ES-I3 (cell line): Measurements from ENCODE around the gene SLC44A3.
"Not testable (repeated sequence)": the region's sequence is repeated elsewhere in the genome, so short reads cannot be mapped to it uniquely, and the experiment has no call there.

Experiments
- H3K36me3 ChIP-seq: 2 replicates; pipeline ENCODE4 v1.6.1; 2013; ENCODE audit warnings: mild to moderate bottlenecking, low read length, control low read depth, moderate library complexity; ENCODE audit not compliant: insufficient read depth
- H3K4me1 ChIP-seq: 2 replicates; pipeline ENCODE4 v1.6.1; 2013; ENCODE audit warnings: mild to moderate bottlenecking, control low read depth, low read length; ENCODE audit not compliant: insufficient read depth
- H3K9ac ChIP-seq: 2 replicates; pipeline ENCODE4 v1.6.1; 2013; ENCODE audit warnings: low read depth, mild to moderate bottlenecking, low read length, moderate library complexity
- H3K9me3 ChIP-seq: 2 replicates; pipeline ENCODE4 v1.6.1; 2013; ENCODE audit warnings: mild to moderate bottlenecking, low read length, moderate library complexity; ENCODE audit not compliant: control insufficient read depth, insufficient read depth

SLC44A3 gene

DNA sequence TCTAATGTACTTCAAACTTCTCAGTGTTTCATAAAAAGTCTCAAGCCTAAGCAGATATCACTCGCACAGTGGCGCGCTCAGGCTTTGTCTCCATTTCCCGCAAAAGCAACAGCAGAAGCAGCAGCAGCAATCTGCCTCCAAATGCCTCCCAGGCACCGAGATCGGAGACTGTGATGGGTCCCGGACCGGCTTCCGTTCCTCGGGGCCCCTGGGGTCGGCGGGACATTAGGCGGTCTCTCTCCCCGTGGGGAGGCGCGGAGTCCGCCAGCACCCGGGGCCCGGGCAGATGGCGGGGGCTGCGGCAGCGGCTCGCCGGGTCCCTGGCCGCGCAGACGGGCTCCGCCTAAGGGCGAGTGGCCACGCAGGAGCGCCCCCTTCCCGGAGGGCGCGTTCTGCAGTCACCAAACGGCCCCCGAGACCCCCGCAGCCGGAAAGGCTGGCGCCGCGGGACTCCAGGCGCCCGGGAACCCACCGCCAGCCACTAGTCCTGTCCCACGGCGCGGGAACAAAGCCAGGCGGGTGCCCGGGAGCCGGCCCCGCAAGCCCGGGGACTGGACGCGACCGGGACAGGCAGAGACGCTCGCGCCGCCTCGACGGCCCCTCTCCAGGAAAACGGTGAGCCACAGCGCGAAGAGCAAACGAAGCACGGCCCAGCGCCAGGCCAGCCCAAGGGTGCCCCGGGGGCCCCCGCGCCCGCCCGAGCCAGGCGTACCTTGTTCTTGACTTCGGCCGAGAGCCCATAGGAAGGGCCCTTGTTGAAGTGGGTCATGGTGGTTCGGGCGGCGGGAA is 106.2 kb downstream of the SLC44A3 start:
- Histone ChIP-seq H3K4me1 (peaks cover 44% of the 10 kb centered on the region), H3K9ac (peak overlapping the region; percentile 83), H3K36me3 (peaks cover 3% of the 10 kb centered on the region), H3K9me3 (no peaks in the 10 kb centered on the region)

DNA sequence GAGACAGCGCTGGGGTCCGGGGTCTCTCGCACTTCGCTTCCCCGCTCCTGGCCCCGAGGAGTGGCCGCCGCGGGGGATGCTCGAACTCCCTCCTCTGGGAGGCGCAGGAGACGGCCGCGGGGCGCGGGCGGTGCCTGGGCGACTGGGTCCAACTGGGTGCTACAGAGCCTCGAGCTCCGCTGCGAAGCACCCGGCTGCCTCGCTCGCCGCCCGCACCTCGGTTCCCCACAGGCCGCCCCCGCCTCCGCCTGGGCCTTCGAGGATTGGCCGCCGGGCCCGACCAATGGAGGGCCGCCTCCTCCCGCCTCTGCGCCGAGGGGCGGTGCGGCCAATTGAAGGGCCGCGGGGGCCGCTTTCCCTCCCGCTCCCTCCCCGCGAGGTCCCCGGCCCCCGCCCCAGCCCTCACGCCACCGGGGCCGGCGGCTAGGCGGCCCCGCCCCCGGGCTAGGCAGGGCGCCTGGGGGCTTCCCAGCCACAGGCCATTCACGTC is 106.8 kb downstream of the SLC44A3 start, which contains the start of gene CNN3:
CNN3 (minus strand) TSS at position 196 of the 490 bp plus-strand sequence. CDS start 216 bp downstream, outside the sequence.
- Histone ChIP-seq H3K9ac (peak within 1 kb of the TSS; percentile 90), H3K4me1 (peaks cover 39% of the 10 kb centered on the region), H3K36me3 (peaks cover 3% of the 10 kb centered on the region), H3K9me3 (no peaks in the 10 kb centered on the region)

DNA sequence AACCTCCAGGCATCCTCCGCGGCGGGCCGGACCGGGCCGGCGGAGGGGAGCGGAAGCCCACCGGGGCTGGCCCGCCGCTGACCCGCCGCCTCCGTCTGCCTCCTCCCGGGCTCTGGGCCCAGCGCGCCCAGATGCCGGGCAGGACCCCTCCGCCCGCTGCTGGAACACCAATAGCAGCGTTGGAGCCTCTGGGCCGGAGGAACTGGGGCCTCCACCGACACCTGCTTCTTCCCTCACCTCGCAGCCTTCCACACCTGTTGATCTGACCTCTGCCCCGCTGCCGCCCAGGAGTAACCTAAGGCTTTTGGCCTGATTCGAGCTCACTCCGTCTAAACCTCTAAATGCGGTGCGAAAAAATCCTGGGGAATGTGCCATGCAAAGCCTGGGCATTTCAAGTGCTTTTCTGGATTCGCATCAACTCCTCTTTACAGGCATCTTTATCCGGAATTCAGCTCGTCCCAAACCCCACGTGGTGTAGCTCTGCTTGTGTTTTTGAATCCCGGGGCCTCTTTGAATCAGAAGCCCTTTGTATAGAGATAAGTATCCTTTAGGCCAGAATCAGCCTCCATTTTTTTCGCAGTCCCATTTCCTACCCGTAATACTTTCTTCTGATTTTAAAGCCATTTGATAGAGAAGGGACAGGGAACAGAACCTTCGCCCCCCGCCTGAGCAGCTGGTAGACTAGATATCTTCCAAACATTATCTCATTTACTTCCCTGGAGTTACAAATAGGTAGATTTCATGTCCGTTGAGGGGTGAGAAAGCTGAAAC is 107.4 kb downstream of the SLC44A3 start:
- no peaks in the 10 kb centered on the region for H3K9me3 ChIP-seq
- H3K36me3 ChIP-seq = peaks cover 3% of the 10 kb centered on the region
- H3K9ac ChIP-seq = peak overlapping the region; percentile 90
- peaks cover 39% of the 10 kb centered on the region for H3K4me1 ChIP-seq

GRCh38 chr1:94928293-94928939 is 108.3 kb downstream of the SLC44A3 start:
- peaks cover 3% of the 10 kb centered on the region for H3K36me3 ChIP-seq
- H3K9me3 ChIP-seq = no peaks in the 10 kb centered on the region
- H3K9ac ChIP-seq = peak overlapping the region; percentile 90

GRCh38 chr1:94929351-94930217 is 109.4 kb downstream of the SLC44A3 start:
- H3K9ac ChIP-seq = peak overlapping the region; percentile 90; the same call in 1 of the 2 replicates
- H3K36me3 ChIP-seq = no peaks in the 10 kb centered on the region

More at GRCh38 chr1:94928293-94928939, 108.3 kb downstream of the SLC44A3 start:
- H3K4me1 ChIP-seq = peaks cover 30% of the 10 kb centered on the region

GRCh38 chr1:94931254-94931841 is 111.2 kb downstream of the SLC44A3 start:
- Histone ChIP-seq H3K4me1 (peaks cover 30% of the 10 kb centered on the region), H3K9ac (no peak overlapping the region), H3K9me3 (no peaks in the 10 kb centered on the region), H3K36me3 (no peaks in the 10 kb centered on the region)

More at GRCh38 chr1:94929351-94930217, 109.4 kb downstream of the SLC44A3 start:
- no peaks in the 10 kb centered on the region for H3K9me3 ChIP-seq
- H3K4me1 ChIP-seq = peaks cover 24% of the 10 kb centered on the region

GRCh38 chr1:94934551-94934950 is 114.4 kb downstream of the SLC44A3 start:
- H3K9me3 ChIP-seq = no peaks in the 10 kb centered on the region
- H3K4me1 ChIP-seq = peaks cover 34% of the 10 kb centered on the region
- no peaks in the 10 kb centered on the region for H3K36me3 ChIP-seq
- H3K9ac ChIP-seq = no peak overlapping the region

DNA sequence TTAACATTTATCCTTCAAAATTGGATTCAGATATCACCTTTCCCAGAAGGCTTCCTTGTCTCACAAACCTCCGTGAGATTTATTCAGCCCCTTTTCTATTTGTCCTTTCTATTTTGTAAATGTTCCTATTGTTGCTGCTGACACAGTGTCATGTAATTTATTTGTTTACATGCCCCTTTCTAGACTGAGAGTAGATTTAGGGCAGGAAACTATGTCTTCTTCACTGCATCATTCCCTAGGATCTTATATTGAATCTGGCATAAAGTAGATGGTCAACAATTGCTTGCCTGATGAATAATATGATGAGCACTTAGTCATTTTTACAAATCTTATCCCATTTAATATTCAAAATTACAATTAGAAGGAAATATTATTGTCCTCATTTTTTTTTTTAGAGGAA is 114.9 kb downstream of the SLC44A3 start:
- H3K4me1 ChIP-seq = peaks cover 29% of the 10 kb centered on the region
- H3K9me3 ChIP-seq = no peaks in the 10 kb centered on the region
- H3K9ac ChIP-seq = no peak overlapping the region
- H3K36me3 ChIP-seq = no peaks in the 10 kb centered on the region

- Histone ChIP-seq H3K9ac (no peak overlapping the region), H3K36me3 (no peaks in the 10 kb centered on the region), H3K9me3 (no peaks in the 10 kb centered on the region), H3K4me1 (peaks cover 26% of the 10 kb centered on the region)
Observed at GRCh38 chr1:94935476-94935875, 115.3 kb downstream of the SLC44A3 start.

DNA sequence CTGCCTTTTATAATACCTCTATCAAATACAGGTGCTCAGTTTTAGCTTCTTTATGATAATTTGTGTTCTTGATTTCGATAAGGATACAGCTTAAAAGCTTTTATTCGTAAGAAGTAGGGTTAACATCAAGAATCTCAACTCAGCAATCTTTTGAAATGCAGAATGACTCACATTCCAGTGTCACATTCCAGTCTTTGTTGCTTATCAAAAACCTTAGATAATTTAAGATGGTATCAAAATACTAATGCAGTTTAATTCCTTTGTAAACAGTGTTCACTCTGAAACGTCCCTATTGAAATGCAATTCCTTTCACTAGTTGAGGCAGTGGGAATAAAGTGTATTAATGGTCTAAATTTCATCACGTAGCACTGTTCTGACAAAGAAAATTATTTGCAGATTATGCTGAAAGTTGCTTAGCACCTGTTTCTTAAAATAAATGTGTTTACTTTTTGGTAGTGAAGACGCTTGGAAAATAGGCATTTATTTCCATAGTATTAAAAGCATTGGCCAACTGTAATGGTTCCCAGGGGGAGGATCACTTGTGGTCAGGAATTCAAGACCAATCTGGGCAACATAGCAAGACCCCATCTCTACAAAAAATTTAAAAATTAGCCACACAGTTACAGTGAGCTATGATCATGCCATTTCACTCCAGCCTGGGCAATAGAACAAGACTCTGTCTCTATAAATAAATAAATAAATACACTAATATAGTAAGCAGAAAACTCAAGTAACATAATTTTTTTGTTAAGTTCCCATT is 116.9 kb downstream of the SLC44A3 start:
- peaks cover 26% of the 10 kb centered on the region for H3K4me1 ChIP-seq

GRCh38 chr1:94937820-94938219 is 117.7 kb downstream of the SLC44A3 start:
- Histone ChIP-seq H3K36me3 (no peaks in the 10 kb centered on the region), H3K9me3 (no peaks in the 10 kb centered on the region), H3K4me1 (peaks cover 26% of the 10 kb centered on the region), H3K9ac (no peak overlapping the region)

More for the DNA sequence above, 116.9 kb downstream of the SLC44A3 start:
- Histone ChIP-seq H3K9ac (no peak overlapping the region), H3K9me3 (no peaks in the 10 kb centered on the region), H3K36me3 (no peaks in the 10 kb centered on the region)

DNA sequence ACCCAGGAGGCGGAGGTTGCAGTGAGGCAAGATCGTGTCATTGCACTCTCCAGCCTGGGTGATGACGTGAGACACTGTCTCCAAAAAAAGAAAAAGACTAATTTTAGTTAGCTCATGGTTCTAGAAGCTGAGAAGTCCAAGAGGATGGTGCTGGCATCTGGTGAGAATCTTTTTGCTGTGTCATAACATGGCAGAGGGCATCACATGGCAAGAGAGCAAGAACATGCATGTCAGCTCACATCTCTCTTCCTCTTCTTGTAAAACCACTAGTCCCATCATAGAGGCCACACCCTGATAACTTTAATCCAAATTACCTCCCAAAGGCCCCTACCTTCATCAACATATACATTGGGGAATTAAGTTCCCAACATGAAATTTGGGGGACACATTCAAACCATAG is 120.6 kb downstream of the SLC44A3 start:
- Histone ChIP-seq H3K4me1 (peaks cover 20% of the 10 kb centered on the region), H3K9ac (no peak overlapping the region), H3K36me3 (no peaks in the 10 kb centered on the region), H3K9me3 (no peaks in the 10 kb centered on the region)

DNA sequence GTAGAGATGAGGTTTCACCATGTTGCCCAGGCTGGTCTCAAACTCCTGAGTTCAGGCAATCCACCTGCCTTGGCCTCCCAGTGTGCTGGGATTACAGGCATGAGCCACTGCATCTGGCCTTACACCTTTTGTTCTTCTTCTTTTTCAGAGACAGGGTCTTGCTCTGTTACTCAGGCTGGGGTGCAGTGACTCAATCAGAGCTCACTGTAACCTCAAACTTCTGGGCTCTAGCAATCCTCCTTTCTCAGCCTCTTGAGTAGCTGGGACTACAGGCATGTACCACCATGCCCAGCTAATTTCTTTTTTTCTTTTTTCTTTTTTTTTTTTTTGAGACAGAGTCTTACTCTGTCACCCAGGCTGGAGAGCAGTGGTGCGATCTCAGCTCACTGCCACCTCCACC is 121.3 kb downstream of the SLC44A3 start:
- peaks cover 13% of the 10 kb centered on the region for H3K4me1 ChIP-seq
- not testable (repeated sequence) for H3K9ac ChIP-seq, H3K36me3 ChIP-seq, H3K9me3 ChIP-seq
